AG10803 (cell line): ENCODE results near the gene TMEM185A.
"Not testable (repeated sequence)": the region's sequence is repeated elsewhere in the genome, so short reads cannot be mapped to it uniquely, and the experiment has no call there.

Experiments
- DNase-seq: peaks from one replicate; pipeline ENCODE4 v3.0.0; 2010; ENCODE audit warnings: low read depth
- H3K4me3 ChIP-seq: 2 replicates; pipeline ENCODE4 v1.5.1; 2011; ENCODE audit warnings: mild to moderate bottlenecking, low read length, control low read depth
- TF ChIP-seq, protein P1 (sequence below): conservative IDR thresholded peaks from 2 replicates; pipeline ENCODE4 v1.5.1; 2011; ENCODE audit warnings: mild to moderate bottlenecking, low read length, control low read depth, inconsistent platforms

The TMEM185A gene

DNA sequence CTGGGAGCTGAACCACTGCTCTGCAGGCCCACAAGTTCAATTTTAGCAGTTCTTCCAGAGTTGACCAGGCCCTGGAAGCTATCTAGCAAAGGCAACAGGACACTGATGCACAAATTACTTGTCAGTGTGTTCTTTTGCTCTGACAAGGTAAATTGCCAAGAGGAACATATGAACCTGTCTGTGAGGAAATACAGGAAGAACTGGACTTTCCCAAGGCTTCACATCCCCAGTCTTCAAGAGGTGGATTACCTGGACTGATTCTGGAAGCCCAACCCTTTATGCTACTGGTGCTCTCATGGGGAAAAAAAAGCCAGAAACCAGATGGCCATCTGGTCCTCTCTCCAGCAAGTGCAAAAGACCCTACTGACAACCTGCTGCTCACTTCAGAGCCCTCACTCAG lies 1.9 kb upstream of the TMEM185A start:
- no peak for DNase-seq
- TF ChIP-seq, protein P1, sequence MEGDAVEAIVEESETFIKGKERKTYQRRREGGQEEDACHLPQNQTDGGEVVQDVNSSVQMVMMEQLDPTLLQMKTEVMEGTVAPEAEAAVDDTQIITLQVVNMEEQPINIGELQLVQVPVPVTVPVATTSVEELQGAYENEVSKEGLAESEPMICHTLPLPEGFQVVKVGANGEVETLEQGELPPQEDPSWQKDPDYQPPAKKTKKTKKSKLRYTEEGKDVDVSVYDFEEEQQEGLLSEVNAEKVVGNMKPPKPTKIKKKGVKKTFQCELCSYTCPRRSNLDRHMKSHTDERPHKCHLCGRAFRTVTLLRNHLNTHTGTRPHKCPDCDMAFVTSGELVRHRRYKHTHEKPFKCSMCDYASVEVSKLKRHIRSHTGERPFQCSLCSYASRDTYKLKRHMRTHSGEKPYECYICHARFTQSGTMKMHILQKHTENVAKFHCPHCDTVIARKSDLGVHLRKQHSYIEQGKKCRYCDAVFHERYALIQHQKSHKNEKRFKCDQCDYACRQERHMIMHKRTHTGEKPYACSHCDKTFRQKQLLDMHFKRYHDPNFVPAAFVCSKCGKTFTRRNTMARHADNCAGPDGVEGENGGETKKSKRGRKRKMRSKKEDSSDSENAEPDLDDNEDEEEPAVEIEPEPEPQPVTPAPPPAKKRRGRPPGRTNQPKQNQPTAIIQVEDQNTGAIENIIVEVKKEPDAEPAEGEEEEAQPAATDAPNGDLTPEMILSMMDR: no peak
- no peak overlapping the region for H3K4me3 ChIP-seq

DNA sequence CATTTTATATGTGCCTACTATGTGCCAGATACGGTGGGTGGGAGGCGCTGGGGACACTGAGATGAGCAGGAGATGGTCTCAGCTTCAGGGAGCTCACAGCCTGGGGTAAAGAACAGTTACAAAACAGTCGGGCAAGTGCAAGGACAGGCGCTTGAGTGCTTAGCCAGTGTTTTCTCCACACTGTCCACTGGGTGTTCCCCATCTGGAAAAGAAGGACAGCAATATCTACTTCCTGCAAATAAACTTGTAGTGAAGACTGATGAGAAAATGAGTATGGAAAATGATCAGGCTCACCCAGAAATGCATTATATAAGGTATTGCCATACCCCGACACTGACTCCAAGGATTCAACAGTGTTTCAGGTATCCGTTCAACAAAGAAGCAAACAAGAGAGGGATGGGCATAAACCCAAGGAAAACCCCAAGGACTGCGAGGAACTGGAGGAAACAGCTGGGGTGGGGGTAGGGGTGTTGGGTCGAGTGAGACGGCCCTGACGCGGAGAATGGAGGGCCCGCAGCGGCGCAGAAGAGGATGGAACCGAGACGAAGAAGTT lies 835 bp downstream of the TMEM185A start:
- TF ChIP-seq, protein P1: peak; percentile 48
- DNase-seq: peak; percentile 61
- peak overlapping the region; percentile 67 for H3K4me3 ChIP-seq

- DNase-seq: no peak
- TF ChIP-seq, protein P1: no peak
- no peak overlapping the region; the same call in 1 of the 2 replicates for H3K4me3 ChIP-seq
Measured at GRCh38 chrX:149629730-149630387, 1.7 kb downstream of the TMEM185A start.

- TF ChIP-seq, protein P1: no peak
Measured at GRCh38 chrX:149628768-149629167, 2.8 kb downstream of the TMEM185A start.

GRCh38 chrX:149628280-149628679 lies 3.3 kb downstream of the TMEM185A start:
- TF ChIP-seq, protein P1: no peak
- DNase-seq: no peak
- no peak overlapping the region for H3K4me3 ChIP-seq

More at GRCh38 chrX:149628768-149629167, 2.8 kb downstream of the TMEM185A start:
- DNase-seq: no peak
- H3K4me3 ChIP-seq: no peak overlapping the region

DNA sequence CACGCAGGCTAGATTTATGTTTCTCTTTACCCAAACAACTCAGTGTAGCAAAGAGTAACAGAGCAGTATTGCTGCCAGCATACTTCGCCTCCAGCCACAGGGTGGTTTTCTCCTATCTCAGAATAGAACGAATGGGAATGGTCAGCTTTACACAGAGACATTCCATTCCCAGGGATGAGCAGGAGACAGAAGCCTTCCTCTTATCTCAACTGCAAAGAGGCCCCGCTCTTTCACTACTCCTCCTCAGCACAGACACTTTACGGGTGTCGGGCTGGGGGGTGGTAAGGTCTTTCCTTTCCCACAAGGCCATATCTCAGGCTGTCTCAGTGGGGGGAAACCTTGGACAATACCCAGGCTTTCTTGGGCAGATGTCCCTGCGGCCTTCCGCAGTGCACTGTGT lies 4.8 kb downstream of the TMEM185A start:
- H3K4me3 ChIP-seq, DNase-seq: not testable (repeated sequence)

GRCh38 chrX:149619662-149620061 lies 11.9 kb downstream of the TMEM185A start:
- not testable (repeated sequence) for H3K4me3 ChIP-seq, DNase-seq

DNA sequence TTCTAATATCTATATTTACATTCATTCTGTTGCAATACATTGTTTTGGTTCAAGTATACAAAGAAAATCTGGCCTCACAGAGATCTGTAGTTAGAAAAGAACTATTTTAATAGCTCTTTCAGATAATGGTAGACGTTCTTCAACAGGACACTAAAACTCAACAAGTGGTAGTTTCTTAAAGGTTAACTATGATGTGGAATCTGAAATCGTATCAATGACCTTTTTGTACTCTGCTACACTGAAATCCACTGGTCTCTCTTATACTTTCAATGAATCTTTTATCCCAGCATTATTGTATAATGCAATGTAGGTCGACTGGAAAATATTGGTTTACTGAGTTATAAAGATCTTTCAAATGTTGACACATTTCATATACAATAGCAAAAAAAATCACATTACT lies 12.7 kb downstream of the TMEM185A start:
- no peak for DNase-seq
- TF ChIP-seq, protein P1: no peak
- H3K4me3 ChIP-seq: no peak overlapping the region
